Stimulated activated CD4-positive, alpha-beta T cell treated with anti-CD3 and anti-CD28 coated beads, TNF-alpha, amount 100 ng/mL, for 4 hours (primary cell): ENCODE data around the gene TNPO3.
"Not testable (repeated sequence)": the region's sequence is repeated elsewhere in the genome, so short reads cannot be mapped to it uniquely, and the experiment has no call there.

Source experiments
- DNase-seq, 3 experiments: peaks; one replicate each; pipeline ENCODE4 v3.0.0-alpha.2; 2020; ENCODE audit warnings: low read depth in 3 of 3

TNPO3 gene

GRCh38 chr7:129017933-129018538 lies 36.9 kb downstream of the TNPO3 start:
- no peak for DNase-seq

GRCh38 chr7:129017264-129017663 lies 37.6 kb downstream of the TNPO3 start:
- DNase-seq = no peak

GRCh38 chr7:129014501-129015101 lies 40.3 kb downstream of the TNPO3 start:
- DNase-seq = no peak

GRCh38 chr7:129013048-129013724 lies 41.7 kb downstream of the TNPO3 start:
- no peak for DNase-seq

GRCh38 chr7:129012641-129013040 lies 42.3 kb downstream of the TNPO3 start:
- no peak for DNase-seq

GRCh38 chr7:129010075-129010474 lies 44.8 kb downstream of the TNPO3 start:
- no peak for DNase-seq

- DNase-seq = no peak
These were observed 45.5 kb downstream of the TNPO3 start for GRCh38 chr7:129009437-129009836.

- DNase-seq = no peak
These were observed 46.1 kb downstream of the TNPO3 start for GRCh38 chr7:129008645-129009414.

- no peak for DNase-seq
These were observed 47.3 kb downstream of the TNPO3 start for GRCh38 chr7:129007572-129007971.

GRCh38 chr7:129006636-129007414 lies 48.1 kb downstream of the TNPO3 start:
- DNase-seq = no peak

GRCh38 chr7:129005186-129005585 lies 49.7 kb downstream of the TNPO3 start:
- DNase-seq = no peak

GRCh38 chr7:128997181-128997580 lies 57.7 kb downstream of the TNPO3 start:
- DNase-seq = no peak

GRCh38 chr7:128994560-128994959 lies 60.4 kb downstream of the TNPO3 start:
- DNase-seq = not testable (repeated sequence)

- no peak for DNase-seq
These were observed 61.5 kb downstream of the TNPO3 start for GRCh38 chr7:128993419-128993818.

GRCh38 chr7:128989961-128990360 lies 65.0 kb downstream of the TNPO3 start:
- DNase-seq = no peak

- DNase-seq = no peak
These were observed 66.5 kb downstream of the TNPO3 start for GRCh38 chr7:128988372-128988771.

GRCh38 chr7:128986609-128987008 lies 68.3 kb downstream of the TNPO3 start:
- no peak for DNase-seq

- no peak for DNase-seq
These were observed 69.3 kb downstream of the TNPO3 start for GRCh38 chr7:128985660-128986059.

GRCh38 chr7:128982105-128982504 lies 72.8 kb downstream of the TNPO3 start:
- no peak for DNase-seq

- DNase-seq = no peak
These were observed 80.5 kb downstream of the TNPO3 start for GRCh38 chr7:128974241-128974934.

GRCh38 chr7:128968624-128969023 lies 86.3 kb downstream of the TNPO3 start:
- no peak for DNase-seq
